Measurements from ENCODE around the gene ATP5PF. TPM values are rescaled to one million over a fixed set of nuclear protein-coding genes. Genes with fewer than 3 reads are reported as not detected.

The ATP5PF gene
- total and polyA plus RNA-seq, 2 experiments from 2014 or later: 127 to 751 TPM

DNA sequence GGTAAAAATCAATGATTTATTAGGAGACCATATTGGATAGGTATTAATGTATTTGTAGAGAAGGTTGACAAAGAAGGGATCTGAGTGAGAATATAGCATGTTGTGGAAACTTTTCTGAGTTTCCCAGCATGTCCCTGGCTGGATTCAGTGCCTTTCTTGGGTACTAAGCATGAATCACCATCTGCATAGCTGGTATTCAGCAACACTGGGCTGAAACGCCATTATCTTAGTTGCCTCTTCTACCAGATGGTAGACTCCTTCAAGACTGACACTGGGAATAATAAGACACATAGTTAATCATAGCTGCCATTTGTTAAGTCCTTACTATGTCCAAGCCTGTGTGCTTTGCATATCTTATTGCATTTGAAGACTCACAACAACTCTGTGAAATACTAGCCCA lies 45.5 kb downstream of the ATP5PF start:
- Mint-ChIP-seq H3K9me3 (no peaks in the 10 kb centered on the region), H3K4me1 (no peaks in the 10 kb centered on the region), H3K27me3 (ENCODE audit: insufficient read depth, low read depth, poor library complexity) (peaks cover 2% of the 10 kb centered on the region), H3K36me3 (ENCODE audit: low read depth) (no peaks in the 10 kb centered on the region), H3K4me3 (no peak overlapping the region), H3K27ac (no peak overlapping the region)
- Histone ChIP-seq H3K9me2 (ENCODE audit: insufficient read depth) (no peaks in the 10 kb centered on the region), H3F3A (replicated peaks; ENCODE audit: low read depth) (no peaks in the 10 kb centered on the region), H2AFZ (no peak overlapping the region), H4K20me1 (replicated peaks; ENCODE audit: insufficient read depth) (no peaks in the 10 kb centered on the region), H3K4me1 (ENCODE audit: insufficient read depth) (no peaks in the 10 kb centered on the region), H3K27me3 (ENCODE audit: insufficient read depth) (no peaks in the 10 kb centered on the region), H3K27ac (ENCODE audit: low read depth) (no peak overlapping the region), H3K4me2 (no peak overlapping the region), H3K4me3 (no peak overlapping the region), H3K79me2 (replicated peaks; ENCODE audit: insufficient read depth) (no peaks in the 10 kb centered on the region), H3K36me3 (ENCODE audit: insufficient read depth) (no peaks in the 10 kb centered on the region)
- TF ChIP-seq POLR2AphosphoS5 (IDR thresholded peaks at IDR 0.05; ENCODE audit: low read depth) (no peak), ZNF114 (CRISPR knock-in tag; IDR thresholded peaks at IDR 0.05) (no peak), EZH2phosphoT487 (IDR thresholded peaks at IDR 0.05; ENCODE audit: unreplicated experiment) (no peak), CREB1 (CRISPR knock-in tag; IDR thresholded peaks at IDR 0.05; ENCODE audit: low read depth) (no peak), NANOG (IDR thresholded peaks at IDR 0.05; ENCODE audit: borderline replicate concordance) (no peak), ZNF462 (CRISPR knock-in tag; IDR thresholded peaks at IDR 0.05) (no peak), EZH2 (IDR thresholded peaks at IDR 0.05; ENCODE audit: low read depth, unreplicated experiment) (no peak), STAT1 (IDR thresholded peaks at IDR 0.05; ENCODE audit: unreplicated experiment) (no peak), ZNF331 (CRISPR knock-in tag; IDR thresholded peaks at IDR 0.05; ENCODE audit: low read depth) (no peak)
- TF ChIP-seq, protein P1, sequence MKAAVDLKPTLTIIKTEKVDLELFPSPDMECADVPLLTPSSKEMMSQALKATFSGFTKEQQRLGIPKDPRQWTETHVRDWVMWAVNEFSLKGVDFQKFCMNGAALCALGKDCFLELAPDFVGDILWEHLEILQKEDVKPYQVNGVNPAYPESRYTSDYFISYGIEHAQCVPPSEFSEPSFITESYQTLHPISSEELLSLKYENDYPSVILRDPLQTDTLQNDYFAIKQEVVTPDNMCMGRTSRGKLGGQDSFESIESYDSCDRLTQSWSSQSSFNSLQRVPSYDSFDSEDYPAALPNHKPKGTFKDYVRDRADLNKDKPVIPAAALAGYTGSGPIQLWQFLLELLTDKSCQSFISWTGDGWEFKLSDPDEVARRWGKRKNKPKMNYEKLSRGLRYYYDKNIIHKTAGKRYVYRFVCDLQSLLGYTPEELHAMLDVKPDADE (IDR thresholded peaks at IDR 0.05): no peak
- TF ChIP-seq, protein P2, sequence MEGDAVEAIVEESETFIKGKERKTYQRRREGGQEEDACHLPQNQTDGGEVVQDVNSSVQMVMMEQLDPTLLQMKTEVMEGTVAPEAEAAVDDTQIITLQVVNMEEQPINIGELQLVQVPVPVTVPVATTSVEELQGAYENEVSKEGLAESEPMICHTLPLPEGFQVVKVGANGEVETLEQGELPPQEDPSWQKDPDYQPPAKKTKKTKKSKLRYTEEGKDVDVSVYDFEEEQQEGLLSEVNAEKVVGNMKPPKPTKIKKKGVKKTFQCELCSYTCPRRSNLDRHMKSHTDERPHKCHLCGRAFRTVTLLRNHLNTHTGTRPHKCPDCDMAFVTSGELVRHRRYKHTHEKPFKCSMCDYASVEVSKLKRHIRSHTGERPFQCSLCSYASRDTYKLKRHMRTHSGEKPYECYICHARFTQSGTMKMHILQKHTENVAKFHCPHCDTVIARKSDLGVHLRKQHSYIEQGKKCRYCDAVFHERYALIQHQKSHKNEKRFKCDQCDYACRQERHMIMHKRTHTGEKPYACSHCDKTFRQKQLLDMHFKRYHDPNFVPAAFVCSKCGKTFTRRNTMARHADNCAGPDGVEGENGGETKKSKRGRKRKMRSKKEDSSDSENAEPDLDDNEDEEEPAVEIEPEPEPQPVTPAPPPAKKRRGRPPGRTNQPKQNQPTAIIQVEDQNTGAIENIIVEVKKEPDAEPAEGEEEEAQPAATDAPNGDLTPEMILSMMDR (conservative IDR thresholded peaks at IDR 0.05; ENCODE audit: low read depth in 2 of 2): no peak
- TF ChIP-seq, protein P3, sequence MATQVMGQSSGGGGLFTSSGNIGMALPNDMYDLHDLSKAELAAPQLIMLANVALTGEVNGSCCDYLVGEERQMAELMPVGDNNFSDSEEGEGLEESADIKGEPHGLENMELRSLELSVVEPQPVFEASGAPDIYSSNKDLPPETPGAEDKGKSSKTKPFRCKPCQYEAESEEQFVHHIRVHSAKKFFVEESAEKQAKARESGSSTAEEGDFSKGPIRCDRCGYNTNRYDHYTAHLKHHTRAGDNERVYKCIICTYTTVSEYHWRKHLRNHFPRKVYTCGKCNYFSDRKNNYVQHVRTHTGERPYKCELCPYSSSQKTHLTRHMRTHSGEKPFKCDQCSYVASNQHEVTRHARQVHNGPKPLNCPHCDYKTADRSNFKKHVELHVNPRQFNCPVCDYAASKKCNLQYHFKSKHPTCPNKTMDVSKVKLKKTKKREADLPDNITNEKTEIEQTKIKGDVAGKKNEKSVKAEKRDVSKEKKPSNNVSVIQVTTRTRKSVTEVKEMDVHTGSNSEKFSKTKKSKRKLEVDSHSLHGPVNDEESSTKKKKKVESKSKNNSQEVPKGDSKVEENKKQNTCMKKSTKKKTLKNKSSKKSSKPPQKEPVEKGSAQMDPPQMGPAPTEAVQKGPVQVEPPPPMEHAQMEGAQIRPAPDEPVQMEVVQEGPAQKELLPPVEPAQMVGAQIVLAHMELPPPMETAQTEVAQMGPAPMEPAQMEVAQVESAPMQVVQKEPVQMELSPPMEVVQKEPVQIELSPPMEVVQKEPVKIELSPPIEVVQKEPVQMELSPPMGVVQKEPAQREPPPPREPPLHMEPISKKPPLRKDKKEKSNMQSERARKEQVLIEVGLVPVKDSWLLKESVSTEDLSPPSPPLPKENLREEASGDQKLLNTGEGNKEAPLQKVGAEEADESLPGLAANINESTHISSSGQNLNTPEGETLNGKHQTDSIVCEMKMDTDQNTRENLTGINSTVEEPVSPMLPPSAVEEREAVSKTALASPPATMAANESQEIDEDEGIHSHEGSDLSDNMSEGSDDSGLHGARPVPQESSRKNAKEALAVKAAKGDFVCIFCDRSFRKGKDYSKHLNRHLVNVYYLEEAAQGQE (IDR thresholded peaks at IDR 0.05; ENCODE audit: unreplicated experiment): no peak
- DNase-seq (ENCODE audit: low spot score) (no peak), ATAC-seq (no peak)
